Measurements from ENCODE around the gene TSPAN31. TPM values are rescaled to one million over a fixed set of nuclear protein-coding genes. Genes with fewer than 3 reads are reported as not detected.

Gene TSPAN31
- total and polyA plus RNA-seq, 9 of the 15 experiments (the other 6 are each of a cell fraction or from before 2014, with no cell fraction given) = 11.3 to 26.4 (median 14.3) TPM

- peak; percentile 89 for TF ChIP-seq AFF4 (CRISPR knock-in tag; IDR thresholded peaks at IDR 0.05)
- TF ChIP-seq MYNN (IDR thresholded peaks at IDR 0.05) = peak; percentile 57; the same call in 1 of the 2 replicates
- no peak for TF ChIP-seq MYNN (CRISPR knock-in tag; IDR thresholded peaks at IDR 0.05)
- no peak; the same call in 1 of the 2 replicates for TF ChIP-seq STAT5A (IDR thresholded peaks at IDR 0.05; ENCODE audit: borderline replicate concordance, low read length)
- no peak for TF ChIP-seq CBX8 (IDR thresholded peaks at IDR 0.05; ENCODE audit: borderline replicate concordance, extremely low read depth, low read depth, low read length, poor library complexity, severe bottlenecking)
- 0 out of 2 replicates have a peak, but pooled peaks have one; percentile 41 for TF ChIP-seq ZFPM2 (CRISPR knock-in tag; IDR thresholded peaks at IDR 0.05)
- TF ChIP-seq EGR1 (conservative IDR thresholded peaks at IDR 0.05) = peak; percentile 96
- no peak for TF ChIP-seq SNRNP70 (optimal IDR thresholded peaks at IDR 0.05; ENCODE audit: low read depth, low read length)
- TF ChIP-seq ZNF717 (CRISPR knock-in tag; IDR thresholded peaks at IDR 0.05) = no peak
- TF ChIP-seq CHCHD3 (CRISPR knock-in tag; IDR thresholded peaks at IDR 0.05) = no peak
- no peak for TF ChIP-seq MEF2A (IDR thresholded peaks at IDR 0.05; ENCODE audit: control insufficient read depth, low read depth, low read length)
- peak in 1 of 2 experiments; percentile 86; a peak in 1 of 4 replicates for TF ChIP-seq ARNT (IDR thresholded peaks at IDR 0.05)
- no peak for TF ChIP-seq ZBTB26 (CRISPR knock-in tag; IDR thresholded peaks at IDR 0.05)
- peak; percentile 41; the same call in 1 of the 2 replicates for TF ChIP-seq ZNF41 (CRISPR knock-in tag; conservative IDR thresholded peaks at IDR 0.05)
- peak; percentile 84 for TF ChIP-seq E2F8 (IDR thresholded peaks at IDR 0.05; ENCODE audit: low read depth, partially characterized antibody)
- peak; percentile 68; the same call in 1 of the 2 replicates for TF ChIP-seq XRCC5 (IDR thresholded peaks at IDR 0.05; ENCODE audit: low read depth, low read length)
- TF ChIP-seq KDM4B (IDR thresholded peaks at IDR 0.05; ENCODE audit: borderline replicate concordance in 2 of 2, low read depth in 1 of 2) = peak in 1 of 2 experiments; percentile 91; a peak in 2 of 4 replicates
- TF ChIP-seq RUNX1 (IDR thresholded peaks at IDR 0.05; ENCODE audit: low read depth) = no peak
- no peak for TF ChIP-seq STAT5B (CRISPR knock-in tag; IDR thresholded peaks at IDR 0.05)
- no peak for TF ChIP-seq HSF4 (CRISPR knock-in tag; IDR thresholded peaks at IDR 0.05; ENCODE audit: borderline replicate concordance)
Measured at GRCh38 chr12:57751788-57752667, 7.2 kb downstream of the TSPAN31 start, which contains the start of gene CDK4 (continued).

All from K562 (cell line).